T-helper 22 cell (primary cell): ENCODE results near the gene SMIM28.
"Not testable (repeated sequence)": the region's sequence is repeated elsewhere in the genome, so short reads cannot be mapped to it uniquely, and the experiment has no call there.

Experiments used
- DNase-seq: peaks from one replicate; pipeline ENCODE4 v3.0.0-alpha.2; 2020; ENCODE audit warnings: low read depth

Gene SMIM28

GRCh38 chr6:138405816-138406413 is 28.2 kb downstream of the SMIM28 start:
- DNase-seq, result no peak

GRCh38 chr6:138406443-138406842 is 28.7 kb downstream of the SMIM28 start:
- DNase-seq, result no peak

GRCh38 chr6:138410048-138410735 is 32.5 kb downstream of the SMIM28 start:
- no peak for DNase-seq

DNA sequence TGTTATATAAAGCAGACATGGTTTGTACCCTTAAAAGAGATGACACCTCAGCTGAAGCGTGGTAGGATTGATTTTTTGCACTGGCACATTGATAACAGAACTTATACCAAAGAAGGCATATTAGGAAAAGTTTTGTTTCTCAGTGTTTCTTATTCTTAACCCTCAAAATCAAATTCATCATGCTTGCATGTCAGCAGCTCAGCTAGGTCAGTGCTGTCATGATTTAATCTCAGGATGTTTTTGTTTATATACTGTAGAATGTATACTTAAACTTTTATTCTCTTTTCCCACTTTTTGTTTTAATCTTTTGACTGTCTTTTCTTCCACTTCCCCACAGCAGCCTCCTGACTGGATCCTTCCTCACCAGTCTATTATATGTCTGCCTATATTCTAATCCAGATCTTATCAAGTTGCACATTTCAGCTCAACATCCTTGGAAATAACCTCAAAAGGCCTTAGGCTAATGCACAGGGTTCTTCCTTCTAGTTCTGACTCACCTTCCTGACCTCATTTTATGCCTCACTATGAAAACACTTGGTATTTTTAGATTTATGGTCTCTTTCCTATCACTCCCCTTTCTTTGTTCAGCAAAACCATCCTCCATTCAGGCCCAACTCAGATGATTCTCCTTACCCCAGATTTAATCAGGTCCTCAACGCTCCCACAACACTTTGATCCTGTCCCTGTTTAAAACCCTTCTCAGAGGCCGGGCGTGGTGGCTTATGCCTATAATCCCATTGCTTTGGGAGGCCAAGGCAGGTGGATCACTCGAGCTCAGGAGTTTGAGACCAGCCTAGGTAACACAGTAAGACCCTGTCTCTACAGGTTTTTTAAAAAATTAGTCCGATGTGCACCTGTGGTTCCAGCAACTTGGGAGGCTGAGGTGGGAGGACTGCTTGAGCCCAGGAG is 33.5 kb downstream of the SMIM28 start:
- no peak for DNase-seq

- no peak for DNase-seq
These were observed 37.4 kb downstream of the SMIM28 start for GRCh38 chr6:138415125-138415524.

DNA sequence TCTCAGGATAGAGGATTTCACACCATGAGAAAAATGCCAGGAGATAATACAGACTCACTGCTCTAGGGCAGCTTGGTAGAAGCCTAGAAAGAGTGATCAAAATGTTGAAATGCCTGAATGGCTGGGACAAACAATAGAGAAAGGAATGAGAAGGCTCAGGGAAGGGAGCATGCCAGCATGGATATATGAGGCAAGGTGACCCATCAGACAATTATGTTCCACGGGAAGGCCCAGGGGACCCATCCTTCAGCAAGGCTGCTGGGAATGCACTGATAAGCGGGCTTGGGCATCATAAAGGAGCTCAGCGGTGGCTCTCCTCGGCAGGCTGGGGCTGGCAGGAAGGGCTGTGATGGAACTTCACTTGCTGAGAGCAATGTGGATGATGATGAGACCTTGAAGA is 38.5 kb downstream of the SMIM28 start:
- DNase-seq, result no peak

- DNase-seq, result no peak
These were observed 39.9 kb downstream of the SMIM28 start for GRCh38 chr6:138417493-138418117.

DNA sequence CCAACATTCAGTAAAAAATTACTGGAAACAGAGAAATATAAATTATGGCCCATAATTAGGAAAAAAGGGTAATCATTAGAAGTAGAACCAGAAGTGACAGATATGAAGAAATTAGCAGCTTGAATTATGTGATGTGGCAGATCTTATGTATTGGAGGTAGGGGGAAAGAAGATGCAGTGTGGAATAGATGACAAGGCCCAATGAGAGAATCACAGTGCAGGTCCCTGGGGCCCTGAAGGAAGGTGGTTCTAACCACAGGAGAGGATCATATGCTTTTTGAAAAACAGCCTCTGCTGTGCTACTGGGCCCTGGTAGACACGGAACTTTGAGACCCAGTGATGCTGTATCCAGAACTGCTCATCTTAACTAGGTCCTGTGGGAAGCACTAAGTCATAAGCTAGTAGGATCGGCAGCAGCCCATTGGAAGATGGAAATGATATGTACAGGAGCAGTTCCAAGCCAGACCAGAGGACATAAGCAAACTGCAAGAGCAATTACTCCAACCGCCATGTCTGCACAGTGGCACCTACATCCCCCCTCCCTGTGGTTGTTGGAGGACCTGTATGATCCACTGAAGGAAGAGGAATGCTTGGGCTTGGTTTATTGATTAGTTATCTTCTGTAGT is 40.5 kb downstream of the SMIM28 start:
- no peak for DNase-seq

DNA sequence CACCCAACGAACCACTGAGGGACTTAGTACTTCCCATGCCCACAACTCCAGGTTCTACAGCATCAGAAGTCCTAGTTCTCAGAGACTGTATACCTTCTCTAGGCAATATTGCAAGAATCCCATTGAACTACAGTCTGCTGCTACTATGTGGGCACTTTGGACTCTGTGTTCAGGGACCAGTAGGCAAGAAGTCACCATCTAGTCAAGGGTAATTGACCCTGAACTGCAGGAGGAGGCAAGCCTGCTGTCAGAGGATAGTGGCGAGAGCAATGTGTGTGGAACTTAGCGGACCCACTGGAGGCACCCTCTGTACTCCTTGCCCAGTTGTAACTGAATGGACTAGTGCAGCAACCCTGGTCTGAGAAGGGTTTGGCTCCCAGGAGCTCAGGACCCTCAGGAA is 42.1 kb downstream of the SMIM28 start:
- DNase-seq, result no peak

GRCh38 chr6:138420356-138420755 is 42.7 kb downstream of the SMIM28 start:
- DNase-seq, result no peak

- no peak for DNase-seq
These were observed 43.4 kb downstream of the SMIM28 start for GRCh38 chr6:138421089-138421488.

- DNase-seq, result no peak
These were observed 43.9 kb downstream of the SMIM28 start for GRCh38 chr6:138421608-138422007.

DNA sequence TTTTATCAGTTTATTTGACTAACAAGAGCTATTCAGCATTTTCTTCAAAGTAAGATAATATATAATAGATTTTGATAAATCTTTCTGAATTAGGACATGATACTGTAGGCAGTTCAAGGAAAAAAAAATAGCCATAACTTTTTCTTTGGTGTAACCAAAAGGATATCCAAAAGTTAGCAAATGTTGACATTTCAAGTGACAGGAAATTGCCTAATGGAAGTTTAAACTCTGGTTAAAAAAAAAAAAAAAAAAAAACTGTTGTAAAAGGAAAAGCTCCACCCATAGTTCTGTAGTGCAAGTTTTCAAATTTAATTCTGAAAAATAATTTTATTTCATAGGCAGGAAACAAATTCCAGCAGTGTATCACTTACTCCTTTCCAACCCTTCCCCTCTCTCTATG is 45.2 kb downstream of the SMIM28 start:
- DNase-seq, result no peak

DNA sequence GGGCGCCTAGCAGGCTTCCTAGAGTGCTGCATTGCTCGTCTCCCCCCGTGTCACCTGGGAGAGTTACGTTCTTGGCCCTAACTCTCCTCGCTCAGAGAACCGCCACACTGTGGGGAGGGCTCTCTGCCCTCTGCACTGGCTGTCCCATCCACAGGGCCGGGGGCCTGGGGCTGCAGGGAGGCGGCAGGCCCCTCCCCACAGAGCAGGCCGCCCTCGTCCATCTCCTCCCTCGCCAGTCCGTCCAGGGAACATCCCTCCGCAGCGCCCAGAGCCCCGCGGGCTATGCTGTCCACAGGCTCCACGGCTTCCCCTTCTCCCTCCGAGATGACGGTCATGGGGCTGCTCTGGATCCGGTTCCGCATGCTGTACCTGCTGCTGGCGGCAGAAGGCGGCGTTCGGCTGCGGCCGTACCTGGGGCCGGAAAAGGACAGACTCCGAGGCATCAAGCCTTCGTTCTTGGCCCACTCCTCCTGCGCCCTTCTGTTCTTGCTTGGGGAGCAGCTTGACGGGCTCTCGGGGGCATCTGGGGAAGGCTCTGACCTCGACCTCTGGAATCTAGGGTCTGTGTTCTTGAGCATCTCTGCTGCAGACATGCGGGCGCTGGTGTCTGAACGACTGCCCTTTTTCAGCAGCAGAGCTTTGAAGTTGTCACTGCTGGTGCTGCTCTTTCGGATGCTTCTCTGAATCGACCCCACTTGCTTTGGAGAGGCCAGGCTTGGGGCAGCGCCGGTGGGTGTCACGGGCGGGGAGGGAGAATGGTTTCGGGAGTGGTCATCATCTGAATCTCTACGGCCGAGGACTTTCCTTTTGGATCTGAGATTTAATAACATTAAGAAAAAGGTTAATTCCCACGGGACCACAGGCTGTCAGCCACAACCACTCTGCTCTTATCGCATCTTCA is 46.5 kb downstream of the SMIM28 start:
- DNase-seq, result no peak

DNA sequence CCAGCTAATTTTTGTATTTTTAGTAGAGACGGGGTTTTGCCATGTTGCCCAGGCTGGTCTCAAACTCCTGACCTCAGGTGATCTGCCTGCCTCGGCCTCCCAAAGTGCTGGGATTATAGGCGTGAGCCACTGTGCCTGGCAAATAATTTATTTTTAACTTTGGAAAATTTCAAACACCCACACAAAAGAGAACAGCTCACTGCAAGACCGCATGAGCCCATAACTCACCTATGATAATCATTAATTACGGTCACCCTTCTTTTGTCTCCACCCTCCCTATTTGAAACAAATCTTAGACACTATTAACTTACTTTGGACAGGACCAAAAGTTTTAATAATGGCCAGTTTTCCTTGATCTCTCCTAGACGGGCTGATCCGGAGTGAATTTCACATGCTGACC is 47.6 kb downstream of the SMIM28 start:
- not testable (repeated sequence) for DNase-seq

DNA sequence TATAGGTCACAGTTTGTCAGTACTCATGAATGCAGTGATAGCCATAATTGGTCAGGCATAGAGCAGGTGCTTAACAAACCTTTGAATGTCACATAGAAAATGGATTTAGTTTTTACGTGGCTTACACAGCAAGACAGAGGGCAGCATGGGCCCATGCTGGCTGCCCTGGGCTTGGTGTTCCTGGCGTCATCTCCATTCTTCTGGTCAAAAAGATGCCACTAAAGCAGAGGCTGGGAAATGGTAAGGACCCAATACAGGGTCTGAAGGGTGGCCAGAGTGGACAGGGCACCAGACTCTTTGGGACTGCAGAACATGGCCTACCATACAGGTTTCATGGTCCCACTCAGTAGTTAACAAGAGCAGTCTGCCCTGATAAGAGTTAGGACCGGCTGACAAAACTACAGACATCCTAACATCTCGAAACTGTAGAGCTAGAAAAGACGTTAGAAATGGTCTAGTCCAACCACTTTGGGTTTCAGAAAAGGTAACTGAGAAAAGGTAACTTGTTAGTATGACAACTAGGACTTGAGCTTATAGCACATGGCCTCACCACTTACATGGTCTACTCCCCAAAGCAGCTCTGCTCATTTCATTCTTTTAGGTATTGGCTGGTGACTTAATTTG is 48.9 kb downstream of the SMIM28 start:
- DNase-seq, result no peak

DNA sequence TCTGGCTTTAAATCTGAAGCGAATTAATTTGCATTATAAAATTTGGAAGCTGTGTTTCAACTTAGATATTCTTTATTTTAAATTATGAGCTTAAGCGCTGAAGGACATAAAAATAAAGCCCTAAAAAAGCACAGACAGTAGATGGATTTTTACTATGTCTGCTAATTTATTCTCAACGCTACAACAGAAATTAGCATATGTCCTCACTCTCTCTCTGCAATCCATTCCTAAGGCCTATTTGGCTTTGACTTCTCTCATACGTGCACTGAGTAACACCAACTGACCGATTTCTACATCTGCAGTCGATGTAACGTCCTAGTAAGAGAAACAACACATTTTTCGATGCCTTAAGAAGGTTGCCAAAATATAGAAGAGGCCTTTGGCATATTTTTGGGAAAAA is 50.0 kb downstream of the SMIM28 start:
- DNase-seq, result no peak

GRCh38 chr6:138428944-138429598 is 51.4 kb downstream of the SMIM28 start:
- DNase-seq, result no peak

DNA sequence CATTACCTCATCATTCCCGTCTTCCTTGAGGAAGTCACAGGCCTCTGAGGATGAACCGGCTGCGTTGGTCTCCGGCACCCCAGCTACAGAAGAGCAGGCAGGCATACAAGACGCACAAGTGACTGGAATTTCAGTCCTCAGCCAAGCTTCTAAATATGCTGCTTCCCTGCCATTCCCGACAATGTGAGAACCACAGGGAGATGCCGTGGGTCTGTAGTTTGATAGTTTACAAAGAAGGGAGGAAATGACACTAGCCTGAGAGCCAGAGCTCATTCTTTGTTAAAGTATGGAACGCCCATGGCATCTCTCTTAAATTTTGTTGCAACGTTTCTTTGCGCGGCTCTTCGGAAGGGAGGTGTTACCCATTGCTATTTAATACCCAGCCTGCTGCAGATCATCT is 52.1 kb downstream of the SMIM28 start:
- DNase-seq, result no peak
